Measurements from ENCODE around the gene TPPP2. TPM values are rescaled to one million over a fixed set of nuclear protein-coding genes. Genes with fewer than 3 reads are reported as not detected.

TPPP2 gene
- total and polyA plus RNA-seq, 10 of the 15 experiments (the other 5 are each of a cell fraction or from before 2014, with no cell fraction given) = not detected

GRCh38 chr14:21026274-21026987 lies 3.6 kb upstream of the TPPP2 start:
- in situ Hi-C loops (cut with MboI) (no loop called here), intact Hi-C loops (cut with micrococcal nuclease; ENCODE audit: unreplicated experiment) (no loop called here)
- Histone ChIP-seq H3K27me3 (replicated peaks in 1 of 2; ENCODE audit: control insufficient read depth in 2 of 2, insufficient read depth in 2 of 2, low read length in 1 of 2) (peaks cover 15 to 23% of the 10 kb centered on the region in 2 experiments), H3K79me2 (ENCODE audit: control insufficient read depth, insufficient read depth, low read length) (no peaks in the 10 kb centered on the region), H3K36me3 (ENCODE audit: control insufficient read depth in 2 of 2, insufficient read depth in 2 of 2, low read length in 1 of 2) (no peaks in the 10 kb centered on the region), H4K20me1 (ENCODE audit: control insufficient read depth, insufficient read depth) (no peaks in the 10 kb centered on the region), H2AFZ (ENCODE audit: control insufficient read depth, low read depth, low read length) (no peak overlapping the region), H3K27ac (ENCODE audit: control insufficient read depth, insufficient read depth) (no peak overlapping the region), H3K9me3 (replicated peaks; ENCODE audit: control insufficient read depth, insufficient read depth, low read length) (no peaks in the 10 kb centered on the region), H3K4me1 (ENCODE audit: control insufficient read depth, insufficient read depth, low read length) (peaks cover 4% of the 10 kb centered on the region; the same call in 1 of the 2 replicates), H3K4me3 (no peak overlapping the region), H3K9ac (ENCODE audit: control insufficient read depth, insufficient read depth, low read length) (no peak overlapping the region), H3K4me2 (ENCODE audit: control insufficient read depth, insufficient read depth) (no peak overlapping the region)
- ChIA-PET POLR2A (interaction anchor here (0.6 kb wide), 1 partner anchor 178 kb away, joined by 4 read pairs; no protein-coding TSS in a partner anchor), CTCF (interaction anchor here (1.2 kb wide), 1 partner anchor 12 kb away, joined by 6 read pairs; no protein-coding TSS in a partner anchor), SMC1A (ENCODE audit: uncharacterized antibody, unreplicated experiment) (interaction anchor here (1.6 kb wide), 1 partner anchor 12 kb away, joined by 3 read pairs; no protein-coding TSS in a partner anchor), RAD21 (ENCODE audit: unreplicated experiment) (no interaction called here)
- no peak for FAIRE-seq
- no peak for DNase-seq (ENCODE audit: low read depth, low spot score)
- no peak for ATAC-seq
- no TSS peak for BruUV-seq (replicated peaks)
- 46% methylated on average over 7 of the region's 7 CpGs for WGBS (ENCODE audit: insufficient coverage, insufficient replicate concordance, low lambda C conversion rate, missing lambda C conversion rate)
- TF ChIP-seq POLR2AphosphoS2 (IDR thresholded peaks at IDR 0.05; ENCODE audit: low read depth, low read length) (no peak), ZNF217 (IDR thresholded peaks at IDR 0.05) (no peak), E2F8 (IDR thresholded peaks at IDR 0.05; ENCODE audit: low read depth, partially characterized antibody) (no peak), ZZZ3 (IDR thresholded peaks at IDR 0.05; ENCODE audit: control insufficient read depth, insufficient read length, low read depth) (no peak), NR2F1 (conservative IDR thresholded peaks at IDR 0.05) (no peak), SRF (IDR thresholded peaks at IDR 0.05; ENCODE audit: low read depth in 2 of 2, low read length in 2 of 2) (no peak), ASH2L (IDR thresholded peaks at IDR 0.05; ENCODE audit: borderline replicate concordance, low read depth) (no peak)
- TF ChIP-seq, protein P1, sequence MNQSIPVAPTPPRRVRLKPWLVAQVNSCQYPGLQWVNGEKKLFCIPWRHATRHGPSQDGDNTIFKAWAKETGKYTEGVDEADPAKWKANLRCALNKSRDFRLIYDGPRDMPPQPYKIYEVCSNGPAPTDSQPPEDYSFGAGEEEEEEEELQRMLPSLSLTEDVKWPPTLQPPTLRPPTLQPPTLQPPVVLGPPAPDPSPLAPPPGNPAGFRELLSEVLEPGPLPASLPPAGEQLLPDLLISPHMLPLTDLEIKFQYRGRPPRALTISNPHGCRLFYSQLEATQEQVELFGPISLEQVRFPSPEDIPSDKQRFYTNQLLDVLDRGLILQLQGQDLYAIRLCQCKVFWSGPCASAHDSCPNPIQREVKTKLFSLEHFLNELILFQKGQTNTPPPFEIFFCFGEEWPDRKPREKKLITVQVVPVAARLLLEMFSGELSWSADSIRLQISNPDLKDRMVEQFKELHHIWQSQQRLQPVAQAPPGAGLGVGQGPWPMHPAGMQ (IDR thresholded peaks at IDR 0.05; ENCODE audit: borderline replicate concordance) = no peak

All from GM12878 (cell line).